Endothelial cell of umbilical vein (primary cell): Measurements from ENCODE around the gene MRPL50. TPM values are rescaled to one million over a fixed set of nuclear protein-coding genes. Genes with fewer than 3 reads are reported as not detected.

Source experiments
- BruUV-seq: library from RNA; stranded (reverse); fragments of 400-500 nt; replicated peaks from 2 replicates; lab custom pipeline; 2021; lab: Mats Ljungman, UMichigan
- CTCF ChIA-PET: fragments of 300-600, 350-600 bp; sonication (Branson Sonifier 250); formaldehyde crosslinking; loops from one replicate; lab custom pipeline; 2021; ENCODE audit warnings: antibody characterized with exemption, inconsistent platforms; lab: Charles Lee
- POLR2A ChIA-PET: fragments of 300-600, 350-600 bp; sonication (Branson Sonifier 250); formaldehyde crosslinking; loops from one replicate; lab custom pipeline; 2021; ENCODE audit warnings: antibody characterized with exemption, inconsistent platforms; lab: Charles Lee
- DNase-seq: peaks from one replicate; pipeline ENCODE4 v3.0.0-alpha.2; 2011; ENCODE audit warnings: low read depth, low spot score
- FAIRE-seq: peaks from 2 replicates; lab custom pipeline; 2011; peaks lifted over from hg19 to GRCh38; lab: Jason Lieb, UNC
- H2AFZ ChIP-seq: 2 replicates; pipeline ENCODE4 v1.6.0; 2012; ENCODE audit warnings: low read depth, low read length, control low read depth, inconsistent platforms
- H3K27ac ChIP-seq: 2 replicates; pipeline ENCODE4 v1.5.1; 2011; ENCODE audit warnings: low read depth, mild to moderate bottlenecking, control low read depth, low read length, moderate library complexity; ENCODE audit not compliant: insufficient read depth
- H3K27me3 ChIP-seq, 2 experiments: 2 replicates each; pipeline versions ENCODE4 v1.6.0 to v1.6.1; 2011; ENCODE audit warnings: low read length in 2 of 2, mixed read lengths in 1 of 2; ENCODE audit not compliant: control insufficient read depth in 2 of 2, insufficient read depth in 2 of 2
- H3K36me3 ChIP-seq, 2 experiments: 2 replicates in 1 of 2; 3 replicates in 1 of 2; pipeline ENCODE4 v1.5.1; 2011; ENCODE audit warnings: low read length in 2 of 2, mild to moderate bottlenecking in 1 of 2, moderate library complexity in 1 of 2; ENCODE audit not compliant: control insufficient read depth in 2 of 2, insufficient read depth in 2 of 2; ENCODE audit errors: extremely low read depth in 1 of 2
- H3K4me1 ChIP-seq: 3 replicates; pipeline ENCODE4 v1.5.1; 2011; ENCODE audit warnings: mild to moderate bottlenecking, low read length; ENCODE audit not compliant: control insufficient read depth, insufficient read depth; ENCODE audit errors: extremely low read depth
- H3K4me2 ChIP-seq: 2 replicates; pipeline ENCODE4 v1.6.1; 2011; ENCODE audit warnings: low read length, control low read depth, mixed read lengths; ENCODE audit not compliant: insufficient read depth
- H3K4me3 ChIP-seq, 3 experiments: fragments of 200-600 bp in 1 of 3; sonication (generic), shearing (Covaris generic) in 1 of 3; replicated peaks in 1 of 3; 2 replicates each; pipeline ENCODE4 v1.5.1; 2011 to 2016; ENCODE audit warnings: control low read depth in 3 of 3, low read length in 3 of 3, mild to moderate bottlenecking in 2 of 3, inconsistent platforms in 1 of 3, low read depth in 1 of 3, moderate library complexity in 1 of 3; ENCODE audit not compliant: insufficient read depth in 1 of 3
- H3K79me2 ChIP-seq: 2 replicates; pipeline ENCODE4 v1.6.0; 2012; ENCODE audit warnings: low read length, inconsistent platforms; ENCODE audit not compliant: control insufficient read depth, insufficient read depth
- H3K9ac ChIP-seq: replicated peaks from 2 replicates; pipeline ENCODE3; 2011; ENCODE audit warnings: low read length, control low read depth; ENCODE audit not compliant: insufficient read depth; ENCODE audit errors: extremely low read depth
- H3K9me1 ChIP-seq: replicated peaks from 3 replicates; pipeline ENCODE4 v1.6.0; 2011; ENCODE audit warnings: mild to moderate bottlenecking, low read length; ENCODE audit not compliant: control insufficient read depth, insufficient read depth; ENCODE audit errors: extremely low read depth
- H3K9me3 ChIP-seq: replicated peaks from 2 replicates; pipeline ENCODE4 v1.5.1; 2012; ENCODE audit warnings: low read length, inconsistent platforms; ENCODE audit not compliant: control insufficient read depth, insufficient read depth
- H4K20me1 ChIP-seq: replicated peaks from 2 replicates; pipeline ENCODE3; 2011; ENCODE audit warnings: mild to moderate bottlenecking, low read length; ENCODE audit not compliant: control insufficient read depth, insufficient read depth; ENCODE audit errors: extremely low read depth
- CTCF ChIP-seq, 2 donors: IDR thresholded peaks; 1 replicate in 1 of 2; 2 replicates in 1 of 2; pipeline ENCODE4 v1.5.1; 2011; ENCODE audit warnings: low read length in 2 of 2, mild to moderate bottlenecking in 2 of 2, moderate library complexity in 2 of 2, control low read depth in 1 of 2, inconsistent platforms in 1 of 2, low read depth in 1 of 2; ENCODE audit not compliant: insufficient read depth in 1 of 2; ENCODE audit errors: extremely low read depth in 1 of 2
- EZH2 ChIP-seq: IDR thresholded peaks from 2 replicates; pipeline ENCODE4 v1.6.1; 2012; ENCODE audit warnings: borderline replicate concordance, low read depth, mild to moderate bottlenecking, moderate library complexity, low read length, inconsistent platforms; ENCODE audit not compliant: severe bottlenecking
- FOS ChIP-seq: IDR thresholded peaks from 2 replicates; pipeline ENCODE4 v1.6.1; 2011; ENCODE audit warnings: mild to moderate bottlenecking, low read length, moderate library complexity, borderline replicate concordance; ENCODE audit not compliant: insufficient read depth
- GATA2 ChIP-seq: IDR thresholded peaks from 2 replicates; pipeline ENCODE4 v1.7.0; 2011; ENCODE audit warnings: low read depth, mild to moderate bottlenecking, moderate library complexity, mixed read lengths, low read length; ENCODE audit not compliant: insufficient read length, insufficient read depth
- JUN ChIP-seq: IDR thresholded peaks from 2 replicates; pipeline ENCODE4 v1.6.1; 2011; ENCODE audit warnings: borderline replicate concordance, low read depth; ENCODE audit not compliant: insufficient read length, insufficient read depth
- MAX ChIP-seq: IDR thresholded peaks from 2 replicates; pipeline ENCODE4 v1.6.1; 2011; ENCODE audit not compliant: insufficient read depth, insufficient read length
- MYC ChIP-seq: IDR thresholded peaks from one replicate; pipeline ENCODE4 v1.6.1; 2011; ENCODE audit warnings: mild to moderate bottlenecking, low read depth, low read length
- POLR2A ChIP-seq: IDR thresholded peaks from 2 replicates; pipeline ENCODE4 v1.6.1; 2012; ENCODE audit warnings: low read depth, mild to moderate bottlenecking, control low read depth, low read length
- POLR2AphosphoS5 ChIP-seq: IDR thresholded peaks from 2 replicates; pipeline ENCODE4 v1.6.1; 2012; ENCODE audit warnings: low read depth, mild to moderate bottlenecking, control low read depth, low read length, moderate library complexity; ENCODE audit not compliant: insufficient read depth
- dilution Hi-C: fragments of 300-500 bp; cut with MboI; formaldehyde crosslinking; loops from one replicate; pipeline ENCODE4 v1.15.0; 2019; ENCODE audit warnings: low sequenced_read_pairs; ENCODE audit not compliant: extremely low pct_ligation_motif_present
- intact Hi-C: fragments of 100-400 bp; cut with micrococcal nuclease; formaldehyde crosslinking; loops from one replicate; pipeline ENCODE4 v1.10.0; 2022
- polyA plus RNA-seq, 4 experiments: library from polyadenylated mRNA; depleted of rRNA in 3 of 4; stranded (reverse) in 3 of 4; unstranded in 1 of 4; fragments of >200 nt; gene quantifications; 2 replicates each; pipeline versions ENCODE4 v1.2.1 to v1.2.3, GENCODE V29; 2011 to 2012; ENCODE audit warnings: missing spikeins in 1 of 4
- total RNA-seq: library from RNA; stranded (reverse); gene quantifications from 2 replicates; pipeline ENCODE4 v1.2.3, GENCODE V29; 2021

The MRPL50 gene
- total and polyA plus RNA-seq, 2 donors (not counting 3 experiments of a cell fraction or from before 2014, with no cell fraction given): 5.7 to 9.7 TPM

- H4K20me1 ChIP-seq: no peaks in the 10 kb centered on the region
- no peak overlapping the region for H3K9ac ChIP-seq
- no peaks in the 10 kb centered on the region for H3K9me1 ChIP-seq
- H3K9me3 ChIP-seq: no peaks in the 10 kb centered on the region
- H3K4me1 ChIP-seq: no peaks in the 10 kb centered on the region
- no peak overlapping the region for H3K4me2 ChIP-seq
- H2AFZ ChIP-seq: no peak overlapping the region
- POLR2A ChIA-PET: no interaction called here
- intact Hi-C loops (no loop called here), dilution Hi-C loops (no loop called here)
- TF ChIP-seq GATA2 (no peak), POLR2A (no peak), MYC (no peak), POLR2AphosphoS5 (no peak), FOS (no peak), JUN (no peak), MAX (no peak), EZH2 (no peak), CTCF (IDR thresholded peaks at IDR 0.05; ENCODE audit: extremely low read depth in 1 of 2, insufficient read depth in 1 of 2, low read depth in 1 of 2, low read length in 2 of 2) (no peak)
- H3K27me3 ChIP-seq: no peaks in the 10 kb centered on the region
- H3K27ac ChIP-seq: no peak overlapping the region
- FAIRE-seq: no peak
- no peak overlapping the region for H3K4me3 ChIP-seq
- no peaks in the 10 kb centered on the region for H3K36me3 ChIP-seq
- CTCF ChIA-PET: no interaction called here
- no peaks in the 10 kb centered on the region for H3K79me2 ChIP-seq
- DNase-seq: no peak
- no TSS peak for BruUV-seq
Measured at GRCh38 chr9:101342595-101342994, 55.8 kb downstream of the MRPL50 start.
